GM21619 (cell line): ENCODE measurements around the gene RWDD3.
A peak's percentile ranks its signal among the peaks of the same experiment; 100 is the strongest.

Source experiments
- ATAC-seq: cut with Tn5 transposase; IDR thresholded peaks from one replicate; pipeline ENCODE4 v1.9.1; 2021; ENCODE audit not compliant: unreplicated experiment

The RWDD3 gene

GRCh38 chr1:95233737-95234500 lies at the start of gene RWDD3:
Gene RWDD3 (plus strand): TSS chr1:95234210. CDS start chr1:95234231, 21 bp downstream.
- ATAC-seq: peak; percentile 97

DNA sequence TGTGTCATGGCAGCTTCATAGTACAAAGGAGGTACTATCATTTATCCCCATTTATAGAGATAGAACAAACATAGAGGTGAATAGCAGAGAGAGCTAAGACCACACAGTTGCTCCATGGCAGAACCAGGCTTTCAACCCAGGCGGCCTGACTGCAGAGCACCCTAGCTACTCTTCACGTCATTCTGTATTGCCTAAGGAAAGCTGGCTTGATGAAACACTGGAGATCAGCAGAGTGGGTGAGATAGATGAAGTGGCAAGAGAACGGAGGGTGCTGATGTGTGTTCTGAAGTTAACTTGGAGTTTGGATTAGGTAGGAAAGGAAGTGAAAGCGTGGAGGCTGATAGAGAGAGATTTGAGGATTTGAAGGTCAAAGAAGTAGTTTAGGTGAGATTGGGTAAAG lies 47.9 kb upstream of the RWDD3 start:
- no peak for ATAC-seq

- no peak for ATAC-seq
Observed at GRCh38 chr1:95193591-95193990, 40.4 kb upstream of the RWDD3 start.

GRCh38 chr1:95195046-95195445 lies 39.0 kb upstream of the RWDD3 start:
- no peak for ATAC-seq

GRCh38 chr1:95196017-95196416 lies 38.0 kb upstream of the RWDD3 start:
- no peak for ATAC-seq

DNA sequence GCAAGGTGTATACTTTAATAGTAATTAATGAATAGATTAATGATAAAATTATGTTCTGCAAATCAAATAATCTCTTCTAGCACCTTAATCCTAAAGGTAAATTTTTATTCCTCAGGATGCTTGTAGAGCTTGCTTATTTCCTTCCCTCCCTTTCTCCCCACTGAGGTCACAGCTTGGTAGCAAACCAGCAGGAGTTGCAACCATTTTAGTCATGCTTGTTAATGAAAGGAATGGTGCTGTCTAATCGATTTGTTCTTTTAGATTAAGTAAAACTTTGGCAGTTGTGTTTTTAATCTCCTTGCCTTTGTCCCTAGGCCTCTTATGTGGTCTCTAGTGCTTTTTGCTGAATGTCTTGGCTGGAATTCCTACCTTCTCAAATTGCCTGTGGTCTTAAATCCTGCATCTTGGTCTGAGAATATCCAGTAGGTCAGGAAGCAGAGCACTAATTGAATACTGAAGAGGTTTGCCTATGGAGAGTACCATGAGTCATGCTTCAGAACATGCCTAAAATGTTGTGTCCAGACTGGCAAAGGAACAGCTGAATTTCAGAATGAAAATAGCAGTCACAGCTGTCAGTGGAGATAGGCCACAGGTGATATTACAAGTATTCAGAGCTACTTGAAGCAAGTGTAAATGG lies 36.3 kb upstream of the RWDD3 start:
- ATAC-seq: no peak

DNA sequence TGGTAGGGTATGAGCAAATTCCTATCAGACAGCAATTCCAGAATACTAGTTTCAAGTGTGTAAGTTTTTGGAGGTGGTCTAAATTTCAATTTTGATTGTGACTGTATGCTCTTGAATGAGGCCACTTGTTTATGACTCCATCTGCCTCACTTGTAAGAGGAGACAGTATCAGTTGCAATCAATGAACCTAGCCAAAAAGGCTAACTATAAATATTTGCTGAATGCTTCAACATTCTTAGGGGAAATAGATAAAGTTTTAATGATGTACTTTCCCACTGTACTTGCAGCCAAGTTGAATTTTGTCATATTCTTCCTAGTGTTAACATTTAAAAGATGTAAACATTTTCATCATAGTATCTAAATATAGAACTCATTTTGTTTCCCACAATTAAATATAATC lies 32.1 kb upstream of the RWDD3 start:
- ATAC-seq: no peak

DNA sequence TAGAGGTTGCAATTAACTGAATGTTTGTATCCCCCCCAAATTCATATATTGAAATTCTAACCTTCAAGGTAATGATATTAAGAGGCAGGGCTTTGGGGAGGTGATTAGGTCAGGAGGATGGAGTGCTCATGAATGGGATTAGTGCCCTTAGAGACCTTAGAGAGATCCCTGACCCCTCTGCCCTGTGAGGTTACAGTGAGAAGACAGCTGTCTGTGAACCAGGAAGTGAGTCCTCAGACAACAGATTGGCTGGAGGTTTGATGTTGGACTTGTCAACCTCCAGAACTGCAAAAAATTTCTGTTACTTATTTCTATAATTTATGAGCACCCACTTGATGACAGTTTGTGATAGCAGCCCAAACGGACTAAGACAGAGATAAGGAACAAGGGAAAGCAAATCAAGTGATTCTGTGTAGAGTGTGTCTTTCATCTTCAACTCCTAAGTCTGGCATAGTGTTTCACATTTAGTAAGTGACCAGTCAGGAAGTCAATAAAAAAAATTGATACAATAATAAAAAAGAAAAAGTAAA lies 30.0 kb upstream of the RWDD3 start:
- ATAC-seq: no peak

DNA sequence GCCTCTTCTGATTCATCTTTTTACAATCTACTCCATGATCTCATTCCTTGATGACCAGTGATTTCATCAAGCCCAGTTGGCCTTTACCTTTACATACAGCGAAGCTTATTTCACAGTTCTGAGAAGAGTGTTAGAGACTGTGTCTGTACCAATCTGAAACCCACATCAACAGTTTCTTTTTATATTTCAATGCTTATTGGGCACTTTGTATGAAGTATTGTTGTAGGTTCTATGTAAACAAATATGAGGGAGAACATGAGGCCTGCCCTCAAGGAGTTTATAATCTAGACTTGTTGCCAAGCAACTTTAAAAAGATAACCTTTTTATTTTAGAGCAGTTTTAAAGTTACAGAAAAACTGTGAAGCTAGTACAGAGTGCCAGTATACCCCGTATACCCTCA lies 27.5 kb upstream of the RWDD3 start:
- ATAC-seq: no peak

DNA sequence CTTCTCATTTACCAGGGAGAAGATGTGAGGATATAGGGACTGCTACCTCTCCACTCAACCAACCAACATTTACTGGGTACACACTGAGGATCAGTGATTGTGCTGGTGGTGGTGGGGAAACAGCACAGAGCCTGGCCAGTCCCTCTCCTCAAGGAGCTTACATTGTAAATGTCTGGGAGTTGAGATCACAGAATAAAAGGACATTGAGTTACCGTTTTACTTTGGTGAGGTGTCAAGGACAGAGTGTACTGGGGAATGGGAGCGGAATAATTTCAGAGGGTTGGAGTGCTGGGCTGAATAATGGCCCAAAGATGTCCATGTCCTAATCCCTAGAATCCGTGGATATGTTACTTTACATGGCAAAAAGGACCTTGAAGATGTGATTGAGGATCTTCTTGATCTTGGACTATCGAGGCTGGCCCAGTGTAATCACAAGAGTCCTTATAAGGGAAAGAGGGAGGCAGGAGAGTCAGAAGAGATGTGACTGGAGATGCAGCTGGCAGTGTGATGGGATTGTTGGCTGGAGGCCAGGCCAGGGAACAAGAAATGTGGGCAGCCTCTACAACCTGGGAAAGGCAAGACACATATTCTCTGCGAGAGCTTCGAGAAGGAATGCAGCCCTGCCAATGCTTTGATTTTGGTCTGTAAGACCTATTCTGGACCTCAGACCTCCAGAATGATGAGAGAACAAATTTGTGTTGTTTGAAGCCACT lies 26.6 kb upstream of the RWDD3 start:
- ATAC-seq: no peak

- no peak for ATAC-seq
Observed at GRCh38 chr1:95208876-95209275, 25.1 kb upstream of the RWDD3 start.

- ATAC-seq: no peak
Observed at GRCh38 chr1:95209291-95209690, 24.7 kb upstream of the RWDD3 start.

DNA sequence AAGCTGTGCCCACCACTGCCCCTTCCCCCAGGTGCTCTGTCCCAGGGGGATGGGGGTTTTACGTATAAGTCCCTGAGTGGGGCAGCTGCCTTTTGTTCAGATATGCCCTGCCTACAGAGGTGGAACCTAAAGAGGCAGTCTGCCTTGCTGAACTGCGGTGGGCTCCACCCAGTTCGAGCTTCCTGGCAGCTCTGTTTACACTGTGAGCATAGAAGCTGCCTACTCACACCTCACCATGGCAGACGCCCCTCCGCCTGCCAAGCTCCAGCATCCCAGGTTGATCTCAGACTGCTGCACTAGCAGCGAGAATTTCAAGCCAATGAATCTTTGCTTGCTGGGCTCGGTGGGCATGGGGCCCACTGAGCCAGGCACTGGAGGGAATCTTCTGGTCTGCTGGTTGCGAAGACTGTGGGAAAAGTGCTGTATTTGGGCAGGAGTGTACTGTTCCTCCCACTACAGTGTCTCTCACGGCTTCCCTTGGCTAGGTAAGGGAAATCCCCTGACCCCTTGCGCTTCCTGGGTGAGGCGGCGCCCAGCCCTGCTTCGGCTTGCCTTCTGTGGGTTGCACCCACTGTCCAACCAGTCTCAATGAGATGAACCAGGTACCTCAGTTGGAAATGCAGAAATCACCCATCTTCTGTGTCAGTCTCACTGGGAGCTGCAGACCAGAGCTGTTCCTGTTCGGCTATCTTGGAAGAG lies 17.6 kb upstream of the RWDD3 start:
- no peak for ATAC-seq

DNA sequence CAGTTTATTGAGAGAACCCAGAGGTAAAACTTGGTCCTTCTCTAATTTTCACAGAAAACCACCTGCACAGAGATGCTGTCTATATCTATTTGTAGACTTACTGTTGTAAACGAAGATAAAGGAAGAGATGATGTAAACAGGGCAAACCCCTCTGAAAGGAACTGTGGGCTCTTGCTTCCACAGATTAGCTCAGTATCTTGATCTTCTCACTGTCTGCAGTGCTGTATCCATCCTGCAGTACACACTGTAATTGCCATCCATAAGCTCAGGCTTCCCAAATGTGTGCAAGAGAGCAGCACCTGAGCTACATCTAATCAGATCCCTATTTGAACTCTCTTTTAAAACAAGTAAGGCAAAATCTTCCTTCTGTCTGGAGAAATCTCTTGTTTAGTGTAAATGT lies 16.6 kb upstream of the RWDD3 start:
- no peak for ATAC-seq

DNA sequence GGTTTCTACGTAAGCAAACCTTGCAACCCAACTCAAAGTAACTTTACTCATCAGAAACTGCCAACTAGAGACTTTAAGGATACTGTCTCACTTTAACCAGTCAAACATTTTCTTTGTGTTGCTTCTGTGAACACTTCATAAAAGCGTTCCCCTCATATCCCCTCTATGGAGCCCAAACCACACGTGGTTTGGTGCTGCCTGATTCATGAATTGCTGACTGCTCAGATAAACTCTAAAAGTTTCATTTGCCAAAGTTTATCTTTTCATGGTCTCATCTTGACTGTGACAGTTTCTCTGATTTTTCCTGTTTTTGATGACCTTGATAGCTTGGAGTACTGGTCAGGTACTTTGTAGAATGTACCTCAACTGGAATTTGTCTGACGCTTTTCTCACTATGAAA lies 14.6 kb upstream of the RWDD3 start:
- no peak for ATAC-seq

DNA sequence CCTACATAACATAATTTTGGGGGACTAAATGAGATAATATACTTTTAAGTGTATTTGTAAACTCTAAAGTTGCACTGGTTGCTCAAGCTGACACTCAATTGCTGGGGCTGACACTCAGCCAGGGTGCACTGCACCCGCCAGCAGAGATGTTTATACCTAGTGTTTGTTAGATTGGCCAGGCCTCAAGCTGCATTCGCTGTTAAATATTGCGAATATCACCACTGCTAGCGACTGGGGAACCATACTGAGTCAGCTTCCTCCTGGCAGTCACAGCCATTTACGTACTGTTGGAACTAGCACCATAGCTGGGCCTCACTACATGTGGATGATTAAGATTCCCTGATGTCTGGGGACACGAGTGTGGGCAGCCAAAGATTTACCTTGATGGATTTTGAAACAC lies 12.7 kb upstream of the RWDD3 start:
- no peak for ATAC-seq

DNA sequence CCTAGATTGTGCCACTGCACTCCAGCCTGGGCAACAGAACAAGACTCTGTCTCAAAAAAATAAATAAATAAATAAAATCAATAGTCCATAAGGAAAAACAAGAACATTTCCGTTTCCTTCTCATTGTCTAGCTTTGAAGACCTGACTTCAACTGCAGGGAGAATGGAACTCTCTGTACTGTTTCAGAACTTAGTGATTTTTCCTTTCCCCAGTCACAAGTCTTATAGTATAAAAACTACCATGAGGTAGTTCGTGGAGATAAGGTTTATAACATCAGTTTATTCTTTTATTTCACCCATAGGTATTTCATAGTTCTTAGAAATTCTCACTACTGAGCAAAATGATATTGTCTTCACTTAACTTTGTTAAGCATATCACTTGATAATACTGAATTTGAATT lies 11.4 kb upstream of the RWDD3 start:
- ATAC-seq: no peak

GRCh38 chr1:95223110-95223509 lies 10.9 kb upstream of the RWDD3 start:
- no peak for ATAC-seq

DNA sequence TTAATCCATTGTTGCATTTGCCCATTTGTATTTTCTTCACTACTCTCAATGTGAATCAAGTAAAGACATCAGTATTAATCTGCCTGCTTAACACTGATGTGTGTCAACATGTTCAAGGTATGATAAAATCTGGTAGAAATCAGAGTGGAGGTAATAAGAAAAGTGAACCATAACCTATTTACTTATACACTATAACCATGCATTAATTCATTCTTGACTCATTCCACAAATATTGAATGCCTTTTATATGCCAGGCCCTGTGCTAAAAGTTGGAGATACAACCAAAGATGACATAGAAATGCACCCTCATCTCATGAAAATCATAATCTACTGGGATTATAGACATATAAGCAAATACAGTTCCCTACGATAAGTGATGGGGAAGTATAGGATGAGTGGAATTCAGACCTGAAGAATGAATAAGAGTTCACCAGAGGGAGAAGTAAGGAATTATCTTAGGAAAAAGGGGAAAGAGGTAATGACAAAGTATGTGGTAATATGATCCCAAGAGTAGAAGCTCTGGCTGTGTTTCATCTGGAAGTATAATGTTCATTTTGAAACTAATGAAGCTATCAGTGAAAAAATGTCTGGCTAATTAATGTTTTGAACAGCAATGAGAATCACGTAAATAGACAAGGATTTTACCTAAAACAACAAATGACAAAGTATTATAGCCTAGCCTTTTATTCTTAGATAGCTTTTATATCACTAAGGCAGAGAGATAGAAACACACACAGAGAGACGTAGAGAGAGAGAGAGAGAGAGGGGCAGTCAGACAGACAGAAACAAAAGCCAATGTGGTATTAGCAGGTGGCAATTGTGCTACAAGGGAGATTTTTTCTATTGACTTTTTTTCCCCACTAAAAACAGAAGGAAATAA lies 7.0 kb upstream of the RWDD3 start:
- ATAC-seq: no peak

DNA sequence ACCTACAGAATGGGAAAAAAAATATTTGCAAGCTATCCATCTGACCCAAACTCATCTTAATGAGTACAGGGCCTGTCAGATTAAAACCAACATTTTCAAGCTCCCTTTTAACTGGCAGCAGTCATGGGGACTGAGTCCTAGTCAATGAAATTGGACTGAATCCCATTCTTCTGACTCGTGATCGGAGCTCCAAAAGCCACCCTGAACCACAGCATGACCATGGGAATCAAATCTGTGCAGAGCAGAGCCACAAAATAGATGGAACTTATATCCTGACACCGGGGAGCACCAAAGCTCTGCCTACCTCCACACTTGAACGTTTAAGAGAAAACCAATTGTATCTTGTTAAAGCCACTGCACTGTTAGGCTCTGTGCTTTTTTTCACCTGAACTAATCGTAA lies 5.0 kb upstream of the RWDD3 start:
- ATAC-seq: no peak
